ENCODE results near the gene TEAD4.

GRCh38 chr12:3071107-3071506 is 111.9 kb downstream of the TEAD4 start:
- TF ChIP-seq CTCF (conservative IDR thresholded peaks at IDR 0.05 in 1 of 2, IDR thresholded peaks at IDR 0.05 in 1 of 2; ENCODE audit: low read depth in 1 of 2, low read length in 2 of 2) (no peak), EZH2 (IDR thresholded peaks at IDR 0.05; ENCODE audit: low read length, missing control alignments) (no peak)
